HG03442 (cell line): Measurements from ENCODE around the gene EBF3.

Source experiments
- ATAC-seq: cut with Tn5 transposase; IDR thresholded peaks from one replicate; pipeline ENCODE4 v1.9.1; 2021; ENCODE audit warnings: mild to moderate bottlenecking, moderate library complexity; ENCODE audit not compliant: unreplicated experiment

EBF3 gene

DNA sequence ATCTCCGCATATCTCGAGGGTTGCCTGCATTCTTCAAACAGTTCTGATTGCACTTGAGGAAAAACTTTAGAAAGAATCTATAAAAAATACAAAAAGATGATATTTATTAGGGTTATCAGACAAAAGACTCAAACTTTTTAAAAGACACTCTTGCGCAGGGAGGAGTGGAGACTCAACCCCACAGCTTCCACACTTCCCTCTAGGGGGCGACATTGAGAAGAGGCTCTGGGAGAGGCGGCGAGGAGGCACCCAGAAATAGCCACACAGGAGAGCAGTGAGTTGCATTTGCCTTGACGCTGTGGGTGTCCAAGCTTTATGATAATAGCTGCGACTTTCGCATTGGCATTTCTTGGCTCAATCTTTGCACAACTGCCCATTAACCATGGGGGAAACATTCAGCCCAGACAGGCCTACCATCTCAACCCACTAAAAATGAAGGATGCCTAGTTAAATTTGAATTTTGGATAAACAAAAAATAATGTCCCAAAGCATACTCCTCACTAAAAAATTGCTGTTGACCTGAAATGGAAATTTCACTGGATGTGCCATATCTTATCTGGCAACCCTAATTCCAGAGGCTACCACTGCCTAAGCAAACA, 86.2 kb downstream of the EBF3 start:
- ATAC-seq: no peak

GRCh38 chr10:129876838-129877237, 87.2 kb downstream of the EBF3 start:
- ATAC-seq: no peak

- ATAC-seq: no peak
Observed at GRCh38 chr10:129875993-129876726, 87.9 kb downstream of the EBF3 start.

- ATAC-seq: no peak
Observed at GRCh38 chr10:129873351-129873750, 90.7 kb downstream of the EBF3 start.

- ATAC-seq: no peak
Observed at GRCh38 chr10:129871966-129872365, 92.1 kb downstream of the EBF3 start.

- no peak for ATAC-seq
Observed at GRCh38 chr10:129870961-129871621, 93.0 kb downstream of the EBF3 start.

DNA sequence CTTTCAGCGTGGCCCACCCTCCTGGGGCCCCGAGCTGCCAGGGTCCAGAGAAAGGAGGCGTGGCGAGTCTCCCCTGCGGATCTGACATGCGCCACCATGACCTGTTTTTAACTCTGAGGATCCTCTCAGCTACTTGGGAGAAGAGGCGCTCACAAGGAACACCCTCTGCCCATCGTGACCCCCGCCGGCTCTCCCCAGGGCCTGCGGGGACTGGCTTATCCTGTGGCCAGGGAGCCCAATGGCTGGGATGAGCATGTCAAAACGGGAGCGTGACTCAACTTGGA, 93.7 kb downstream of the EBF3 start:
- ATAC-seq: no peak

DNA sequence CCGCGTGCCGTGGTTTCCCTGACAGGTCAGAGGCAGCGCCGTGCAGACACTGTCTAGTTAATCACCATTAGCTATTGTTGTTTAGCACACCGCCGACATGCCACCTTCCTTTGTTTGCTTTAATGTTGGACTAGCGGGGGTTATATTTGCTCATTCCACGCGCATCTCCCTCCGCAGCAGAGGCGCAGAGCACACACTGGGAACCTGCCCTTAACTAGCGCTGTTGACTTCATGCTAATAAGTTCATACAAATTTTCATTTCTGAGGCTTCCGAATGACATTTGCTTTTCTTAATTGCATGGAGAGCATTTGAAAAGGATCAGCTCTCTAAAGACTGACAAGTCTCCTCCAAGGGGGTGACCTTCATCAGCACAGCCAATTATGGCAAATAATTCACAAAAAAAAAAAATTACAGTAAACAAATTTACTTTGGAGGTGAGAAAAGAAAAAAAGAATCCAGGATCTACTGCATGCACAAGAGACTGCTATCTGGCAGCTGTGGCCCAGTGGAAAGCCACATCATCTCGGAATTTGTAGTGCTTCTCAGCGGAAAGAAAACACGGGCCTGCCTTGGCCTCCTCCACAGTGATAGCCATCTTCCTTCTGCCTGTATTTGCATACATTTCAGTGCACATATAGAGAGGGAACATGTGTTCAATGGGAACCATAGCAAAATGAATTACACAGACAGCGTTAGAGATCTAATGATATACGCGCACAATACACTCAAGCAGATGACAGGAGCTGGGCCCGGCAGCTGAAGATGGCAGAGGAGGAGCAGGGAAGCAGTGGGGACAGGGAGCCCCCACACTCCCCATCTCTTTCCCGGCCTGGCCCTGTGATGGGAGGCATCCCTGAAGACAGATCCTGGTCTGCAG, 94.2 kb downstream of the EBF3 start:
- no peak for ATAC-seq

DNA sequence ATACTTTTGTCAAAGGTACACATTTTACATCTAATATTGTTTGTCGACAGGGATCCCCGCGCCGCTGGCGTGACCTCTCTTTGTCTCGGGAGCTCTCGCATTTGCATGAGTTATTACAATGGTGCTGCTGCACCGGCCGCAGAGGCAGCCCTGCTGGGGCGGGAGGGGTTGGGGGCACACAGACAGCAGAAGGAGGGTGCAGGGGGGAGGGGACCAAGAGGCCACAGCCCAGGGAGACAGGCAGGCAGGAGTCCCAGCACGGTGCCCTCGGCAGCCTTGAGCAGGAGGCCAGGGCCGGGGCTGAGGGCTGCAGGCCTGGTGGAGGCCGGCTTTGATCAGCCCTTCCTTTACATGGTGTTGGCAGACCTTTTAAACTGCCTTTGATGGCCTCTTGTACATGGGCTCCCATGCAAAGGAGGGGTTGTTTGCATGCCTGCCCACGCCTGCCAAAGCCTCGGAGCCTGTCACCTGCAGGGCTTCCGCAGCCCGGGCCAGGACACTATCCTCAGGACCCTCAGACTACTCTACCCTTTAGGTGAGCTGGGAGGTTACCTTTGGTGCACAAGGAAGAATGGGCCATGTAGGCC, 95.5 kb downstream of the EBF3 start:
- no peak for ATAC-seq

DNA sequence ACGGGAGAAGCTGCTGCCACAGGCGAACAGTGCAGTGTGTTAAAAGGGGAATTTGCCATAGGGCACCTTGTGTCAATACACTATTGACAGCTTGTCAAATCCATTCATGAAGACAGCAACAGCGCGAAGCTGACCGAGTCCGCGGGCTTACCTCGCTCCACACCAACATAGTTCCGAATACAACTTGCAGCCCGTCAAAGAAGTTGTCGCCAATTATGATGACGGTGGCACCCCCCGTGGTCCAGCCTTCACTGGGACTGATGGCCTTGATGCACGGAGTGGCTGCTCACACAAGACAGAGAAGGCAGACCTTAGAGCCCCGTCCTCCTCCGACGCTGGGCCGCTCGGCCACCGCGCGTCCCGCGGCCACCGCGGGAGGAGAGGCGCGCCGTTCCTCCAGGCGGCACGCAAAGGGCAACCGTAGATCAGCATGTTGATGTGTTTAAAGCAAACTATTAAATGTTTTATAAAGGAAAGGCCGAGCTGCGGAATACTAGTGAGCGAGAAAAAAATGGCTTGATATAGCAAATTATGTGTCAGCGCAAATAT, 96.4 kb downstream of the EBF3 start:
- no peak for ATAC-seq

- no peak for ATAC-seq
Observed at GRCh38 chr10:129866894-129867293, 97.2 kb downstream of the EBF3 start.

DNA sequence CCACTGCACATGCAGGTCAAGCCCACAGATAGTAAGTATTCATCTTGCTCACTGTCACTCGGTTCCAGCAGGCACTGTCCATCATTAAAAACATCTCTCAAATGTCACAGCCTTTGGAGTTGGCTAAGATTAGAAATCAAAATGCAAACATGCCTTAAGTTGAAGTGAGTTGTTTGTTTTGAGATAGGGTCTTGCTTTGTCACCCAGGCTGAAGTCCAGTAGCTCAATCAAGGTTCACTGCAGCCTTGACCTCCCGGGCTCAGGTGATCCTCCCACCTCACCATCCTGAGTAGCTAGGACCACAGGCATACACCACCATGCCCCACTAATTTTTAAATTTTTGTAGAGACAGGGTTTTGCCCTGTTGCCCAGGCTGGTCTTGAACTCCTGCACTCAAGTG, 98.1 kb downstream of the EBF3 start:
- ATAC-seq: no peak

- no peak for ATAC-seq
Observed at GRCh38 chr10:129865413-129865812, 98.7 kb downstream of the EBF3 start.

GRCh38 chr10:129864601-129865126, 99.4 kb downstream of the EBF3 start:
- ATAC-seq: no peak

- ATAC-seq: no peak
Observed at GRCh38 chr10:129864082-129864481, 100.0 kb downstream of the EBF3 start.

- ATAC-seq: no peak
Observed at GRCh38 chr10:129863201-129863663, 100.8 kb downstream of the EBF3 start.

- no peak for ATAC-seq
Observed at GRCh38 chr10:129861776-129862531, 102.1 kb downstream of the EBF3 start.

DNA sequence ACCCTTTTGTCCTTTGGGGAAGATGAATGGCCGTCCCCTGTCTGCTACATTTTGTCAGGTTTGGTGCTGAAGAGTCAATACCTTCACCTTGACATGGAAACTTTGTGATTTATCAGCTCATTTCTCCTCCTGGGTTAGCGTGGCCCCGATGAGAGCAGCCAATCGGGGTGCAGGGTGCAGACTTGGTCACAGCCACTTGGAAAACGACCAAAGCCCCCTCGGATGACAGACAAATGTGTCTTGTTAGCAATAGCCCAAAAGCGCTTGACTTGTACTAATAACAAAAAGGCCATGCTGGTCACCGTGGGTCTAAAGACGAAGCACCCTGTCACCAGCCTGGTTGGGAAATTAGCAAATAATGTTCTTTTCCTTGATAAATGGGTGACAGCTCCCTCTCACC, 103.7 kb downstream of the EBF3 start:
- ATAC-seq: no peak

GRCh38 chr10:129859536-129859935, 104.5 kb downstream of the EBF3 start:
- no peak for ATAC-seq
